Measurements from ENCODE around the gene MYDGF. TPM values are rescaled to one million over a fixed set of nuclear protein-coding genes. Genes with fewer than 3 reads are reported as not detected.

The MYDGF gene
- total RNA-seq, 1 experiment from 2014 or later = 426 TPM

DNA sequence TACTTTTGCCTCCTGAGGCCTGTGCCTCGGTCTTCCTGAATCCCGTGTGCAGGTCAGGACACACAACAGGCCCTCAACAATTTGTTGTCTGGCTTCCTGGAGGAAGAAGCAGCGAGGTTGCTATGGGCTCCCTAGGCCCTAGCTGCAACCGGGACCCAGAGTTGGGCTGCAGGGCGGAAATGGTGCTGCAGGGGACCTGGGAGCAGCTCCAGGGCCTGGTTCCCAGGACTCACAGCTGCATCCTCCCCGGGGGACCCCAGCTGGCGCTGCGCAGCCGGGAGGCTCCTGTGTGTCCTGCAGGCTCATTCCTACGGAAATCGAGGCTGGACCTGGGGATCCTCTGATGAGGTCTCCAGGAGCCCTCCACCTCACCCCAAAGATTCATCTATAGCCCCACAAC lies 31.8 kb downstream of the MYDGF start:
- no peak overlapping the region for H3K4me2 ChIP-seq (ENCODE audit: low read length)
- DNase-seq (no peak), ATAC-seq (no peak)
- H3K27me3 ChIP-seq (ENCODE audit: low read length) = no peaks in the 10 kb centered on the region
- H3K79me2 ChIP-seq (ENCODE audit: low read length) = peaks cover 22% of the 10 kb centered on the region
- no peak overlapping the region for H3K27ac ChIP-seq (ENCODE audit: low read length)
- BruUV-seq (replicated peaks) = no TSS peak
- H3K9me3 ChIP-seq (ENCODE audit: low read length) = no peaks in the 10 kb centered on the region
- intact Hi-C loops (cut with micrococcal nuclease) = no loop called here
- H3K4me3 ChIP-seq (ENCODE audit: low read length) = no peak overlapping the region
- ChIA-PET CTCF (interaction anchor here (0.5 kb wide), 1 partner anchor 153 kb away, joined by 9 read pairs; the partner anchor contains the start of gene FEM1A), POLR2A (ENCODE audit: unreplicated experiment) (no interaction called here)
- TF ChIP-seq, protein P1, sequence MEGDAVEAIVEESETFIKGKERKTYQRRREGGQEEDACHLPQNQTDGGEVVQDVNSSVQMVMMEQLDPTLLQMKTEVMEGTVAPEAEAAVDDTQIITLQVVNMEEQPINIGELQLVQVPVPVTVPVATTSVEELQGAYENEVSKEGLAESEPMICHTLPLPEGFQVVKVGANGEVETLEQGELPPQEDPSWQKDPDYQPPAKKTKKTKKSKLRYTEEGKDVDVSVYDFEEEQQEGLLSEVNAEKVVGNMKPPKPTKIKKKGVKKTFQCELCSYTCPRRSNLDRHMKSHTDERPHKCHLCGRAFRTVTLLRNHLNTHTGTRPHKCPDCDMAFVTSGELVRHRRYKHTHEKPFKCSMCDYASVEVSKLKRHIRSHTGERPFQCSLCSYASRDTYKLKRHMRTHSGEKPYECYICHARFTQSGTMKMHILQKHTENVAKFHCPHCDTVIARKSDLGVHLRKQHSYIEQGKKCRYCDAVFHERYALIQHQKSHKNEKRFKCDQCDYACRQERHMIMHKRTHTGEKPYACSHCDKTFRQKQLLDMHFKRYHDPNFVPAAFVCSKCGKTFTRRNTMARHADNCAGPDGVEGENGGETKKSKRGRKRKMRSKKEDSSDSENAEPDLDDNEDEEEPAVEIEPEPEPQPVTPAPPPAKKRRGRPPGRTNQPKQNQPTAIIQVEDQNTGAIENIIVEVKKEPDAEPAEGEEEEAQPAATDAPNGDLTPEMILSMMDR (conservative IDR thresholded peaks at IDR 0.05; ENCODE audit: low read depth, low read length) = no peak
- TF ChIP-seq EZH2phosphoT487 (IDR thresholded peaks at IDR 0.05; ENCODE audit: borderline replicate concordance, low read length) (no peak), EZH2 (IDR thresholded peaks at IDR 0.05; ENCODE audit: low read length, unreplicated experiment) (no peak)
- H3K36me3 ChIP-seq (ENCODE audit: low read depth, low read length) = no peaks in the 10 kb centered on the region
- peaks cover 34% of the 10 kb centered on the region for H3K4me1 ChIP-seq (ENCODE audit: insufficient read depth, low read length)
- peak overlapping the region; percentile 56; the same call in 1 of the 2 replicates for H3K9ac ChIP-seq (ENCODE audit: low read length)
- no peaks in the 10 kb centered on the region for H3K9me2 ChIP-seq (replicated peaks; ENCODE audit: low read length)
- H4K20me1 ChIP-seq (ENCODE audit: low read length) = no peaks in the 10 kb centered on the region
- peak overlapping the region; percentile 71; the same call in 1 of the 2 replicates for H2AFZ ChIP-seq (ENCODE audit: low read length)
- peaks cover 3% of the 10 kb centered on the region for H3F3A ChIP-seq (ENCODE audit: low read length, unreplicated experiment)

DNA sequence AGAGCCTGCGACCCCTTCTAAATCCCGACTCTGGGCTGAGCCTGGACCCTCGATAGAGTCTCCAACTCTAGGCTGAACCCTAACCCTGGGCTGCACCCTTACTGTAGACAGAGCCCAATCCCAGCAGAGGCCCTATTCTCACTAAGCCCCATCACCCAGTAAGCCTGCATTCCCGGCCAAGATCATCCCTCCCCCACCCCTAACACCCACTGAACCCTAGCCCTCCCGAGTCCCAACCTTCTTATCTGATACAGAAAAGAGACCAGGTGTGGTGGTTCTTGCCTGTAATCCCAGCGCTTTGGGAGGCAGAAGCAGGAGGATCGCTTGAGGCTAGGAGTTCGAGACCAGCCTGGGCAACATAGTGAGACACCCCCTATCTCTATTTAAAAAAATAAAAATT lies 33.4 kb downstream of the MYDGF start:
- no peaks in the 10 kb centered on the region for H3K36me3 ChIP-seq (ENCODE audit: low read depth, low read length)
- DNase-seq (no peak), ATAC-seq (no peak)
- no peak overlapping the region for H3K27ac ChIP-seq (ENCODE audit: low read length)
- no TSS peak for BruUV-seq (replicated peaks)
- H3K9ac ChIP-seq (ENCODE audit: low read length) = no peak overlapping the region
- H4K20me1 ChIP-seq (ENCODE audit: low read length) = no peaks in the 10 kb centered on the region
- intact Hi-C loops (cut with micrococcal nuclease) = loop anchor here (1.0 kb wide), 1 partner anchor 78 kb away; no protein-coding TSS in a partner anchor
- CTCF ChIA-PET = interaction anchor here (0.5 to 1.6 kb wide), 4 partner anchors 51 to 114 kb away, joined by 3 to 15 read pairs (median 5); no protein-coding TSS in a partner anchor
- POLR2A ChIA-PET (ENCODE audit: unreplicated experiment) = no interaction called here
- H3K4me2 ChIP-seq (ENCODE audit: low read length) = peak overlapping the region; percentile 82
- TF ChIP-seq EZH2phosphoT487 (IDR thresholded peaks at IDR 0.05; ENCODE audit: borderline replicate concordance, low read length) (no peak), EZH2 (IDR thresholded peaks at IDR 0.05; ENCODE audit: low read length, unreplicated experiment) (no peak)
- TF ChIP-seq, protein P1 (conservative IDR thresholded peaks at IDR 0.05; ENCODE audit: low read depth, low read length) = no peak
- H3K79me2 ChIP-seq (ENCODE audit: low read length) = peaks cover 22% of the 10 kb centered on the region
- peak overlapping the region; percentile 70 for H3K4me3 ChIP-seq (ENCODE audit: low read length)
- peaks cover 3% of the 10 kb centered on the region for H3F3A ChIP-seq (ENCODE audit: low read length, unreplicated experiment)
- H3K9me2 ChIP-seq (replicated peaks; ENCODE audit: low read length) = no peaks in the 10 kb centered on the region
- H2AFZ ChIP-seq (ENCODE audit: low read length) = peak overlapping the region; percentile 96
- H3K27me3 ChIP-seq (ENCODE audit: low read length) = no peaks in the 10 kb centered on the region
- no peaks in the 10 kb centered on the region for H3K9me3 ChIP-seq (ENCODE audit: low read length)
- peaks cover 34% of the 10 kb centered on the region for H3K4me1 ChIP-seq (ENCODE audit: insufficient read depth, low read length)

DNA sequence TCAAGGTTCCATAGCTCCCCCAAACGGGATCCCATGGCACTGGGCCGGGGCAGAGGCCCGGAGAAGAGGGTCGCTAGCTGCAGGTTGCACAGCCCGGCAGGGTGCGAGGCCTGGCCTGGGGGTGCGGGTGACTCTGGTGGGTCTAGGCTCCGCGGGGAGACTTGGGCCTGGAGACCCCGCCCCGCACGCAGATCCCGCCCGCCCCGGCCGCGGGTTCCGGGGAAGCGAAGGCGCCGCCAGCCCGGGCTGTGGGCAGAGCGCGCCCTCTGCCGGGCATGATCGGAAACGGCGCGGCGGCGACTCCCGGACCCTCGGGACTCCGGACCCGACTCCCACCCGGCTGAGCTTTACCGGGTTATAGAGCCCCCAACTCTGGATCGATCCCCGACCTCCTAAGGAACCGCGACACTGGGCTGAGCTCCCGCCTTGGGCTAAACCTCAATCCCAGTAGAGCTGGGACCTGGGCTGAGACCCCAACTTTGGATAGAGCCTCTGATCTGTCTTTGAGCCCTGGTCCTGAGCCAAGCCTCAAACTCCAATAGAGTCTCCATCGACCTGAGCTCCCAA lies 33.9 kb downstream of the MYDGF start:
- peaks cover 17% of the 10 kb centered on the region for H3K79me2 ChIP-seq (ENCODE audit: low read length)
- TF ChIP-seq EZH2phosphoT487 (IDR thresholded peaks at IDR 0.05; ENCODE audit: borderline replicate concordance, low read length) (no peak), EZH2 (IDR thresholded peaks at IDR 0.05; ENCODE audit: low read length, unreplicated experiment) (no peak)
- TF ChIP-seq, protein P1 (conservative IDR thresholded peaks at IDR 0.05; ENCODE audit: low read depth, low read length) = peak; percentile 95
- peaks cover 3% of the 10 kb centered on the region for H3F3A ChIP-seq (ENCODE audit: low read length, unreplicated experiment)
- BruUV-seq (replicated peaks) = no TSS peak
- POLR2A ChIA-PET (ENCODE audit: unreplicated experiment) = no interaction called here
- peak overlapping the region; percentile 70 for H3K4me3 ChIP-seq (ENCODE audit: low read length)
- no peaks in the 10 kb centered on the region for H4K20me1 ChIP-seq (ENCODE audit: low read length)
- ATAC-seq = peak; percentile 11
- CTCF ChIA-PET = interaction anchor here (0.5 to 1.6 kb wide), 4 partner anchors 51 to 113 kb away, joined by 3 to 15 read pairs (median 5); no protein-coding TSS in a partner anchor
- H3K9ac ChIP-seq (ENCODE audit: low read length) = peak overlapping the region; percentile 14
- no peak overlapping the region for H3K27ac ChIP-seq (ENCODE audit: low read length)
- H2AFZ ChIP-seq (ENCODE audit: low read length) = peak overlapping the region; percentile 96
- no peaks in the 10 kb centered on the region for H3K27me3 ChIP-seq (ENCODE audit: low read length)
- no peaks in the 10 kb centered on the region for H3K36me3 ChIP-seq (ENCODE audit: low read depth, low read length)
- no peaks in the 10 kb centered on the region for H3K9me2 ChIP-seq (replicated peaks; ENCODE audit: low read length)
- peak overlapping the region; percentile 82 for H3K4me2 ChIP-seq (ENCODE audit: low read length)
- no peaks in the 10 kb centered on the region for H3K9me3 ChIP-seq (ENCODE audit: low read length)
- H3K4me1 ChIP-seq (ENCODE audit: insufficient read depth, low read length) = peaks cover 34% of the 10 kb centered on the region
- peak; percentile 77 for DNase-seq
- intact Hi-C loops (cut with micrococcal nuclease) = loop anchor here (1.0 kb wide), 1 partner anchor 78 kb away; no protein-coding TSS in a partner anchor

Data from PC-3 (cell line).